HFF-Myc (cell line): ENCODE data around the gene LIMCH1.
"Not testable (repeated sequence)": the region's sequence is repeated elsewhere in the genome, so short reads cannot be mapped to it uniquely, and the experiment has no call there.

Experiments used
- DNase-seq: peaks from one replicate; pipeline ENCODE4 v3.0.0-alpha.2; 2011; ENCODE audit warnings: low read depth; ENCODE audit errors: extremely low read depth
- H3K4me3 ChIP-seq: replicated peaks from 2 replicates; pipeline ENCODE4 v1.5.1; 2011; ENCODE audit warnings: low read depth, mild to moderate bottlenecking, control low read depth, low read length
- CTCF ChIP-seq: IDR thresholded peaks from 2 replicates; pipeline ENCODE4 v1.5.1; 2012; ENCODE audit warnings: mild to moderate bottlenecking, low read depth, low read length, control low read depth; ENCODE audit errors: missing control alignments

The LIMCH1 gene

GRCh38 chr4:41731569-41732126, 193.7 kb downstream of the LIMCH1 start:
- no peak overlapping the region for H3K4me3 ChIP-seq
- no peak for TF ChIP-seq CTCF

GRCh38 chr4:41734371-41734770, 196.4 kb downstream of the LIMCH1 start:
- H3K4me3 ChIP-seq: no peak overlapping the region
- no peak for TF ChIP-seq CTCF
- peak; percentile 3 for DNase-seq

More at GRCh38 chr4:41731569-41732126, 193.7 kb downstream of the LIMCH1 start:
- DNase-seq: no peak

GRCh38 chr4:41737491-41737890, 199.5 kb downstream of the LIMCH1 start:
- not testable (repeated sequence) for DNase-seq, H3K4me3 ChIP-seq

- DNase-seq: no peak
- no peak for TF ChIP-seq CTCF
- H3K4me3 ChIP-seq: no peak overlapping the region
These were observed 203.4 kb downstream of the LIMCH1 start for GRCh38 chr4:41741354-41741753.

- DNase-seq: no peak
- no peak for TF ChIP-seq CTCF
- no peak overlapping the region for H3K4me3 ChIP-seq
These were observed 206.8 kb downstream of the LIMCH1 start for GRCh38 chr4:41744572-41745291.

GRCh38 chr4:41745292-41746024, 207.5 kb downstream of the LIMCH1 start:
- no peak for DNase-seq
- no peak overlapping the region for H3K4me3 ChIP-seq
- no peak for TF ChIP-seq CTCF

- no peak for TF ChIP-seq CTCF
- DNase-seq: no peak
- no peak overlapping the region for H3K4me3 ChIP-seq
These were observed 208.1 kb downstream of the LIMCH1 start for GRCh38 chr4:41746025-41746439.
